ENCODE data around the gene KIF18B. TPM values are rescaled to one million over a fixed set of nuclear protein-coding genes. Genes with fewer than 3 reads are reported as not detected.
A peak's percentile ranks its signal among the peaks of the same experiment; 100 is the strongest.

The KIF18B gene
- total and polyA plus RNA-seq, 2 of the 13 experiments (the other 11 are each of a cell fraction or from before 2014, with no cell fraction given), result 15.2 to 15.3 TPM

GRCh38 chr17:44919885-44920564 lies 27.5 kb downstream of the KIF18B start (continued):
- TF ChIP-seq ZNF383 (CRISPR knock-in tag; IDR thresholded peaks at IDR 0.05; ENCODE audit: borderline replicate concordance) (no peak), ZMYM2 (CRISPR knock-in tag; IDR thresholded peaks at IDR 0.05) (no peak), JARID2 (CRISPR knock-in tag; IDR thresholded peaks at IDR 0.05; ENCODE audit: insufficient replicate concordance) (no peak), FOXO1 (CRISPR knock-in tag; IDR thresholded peaks at IDR 0.05) (no peak), TBP (CRISPR knock-in tag; IDR thresholded peaks at IDR 0.05) (no peak), ZBTB37 (CRISPR knock-in tag; IDR thresholded peaks at IDR 0.05) (no peak), ZNF660 (CRISPR knock-in tag; IDR thresholded peaks at IDR 0.05; ENCODE audit: borderline replicate concordance, low read depth) (no peak), SRY (CRISPR knock-in tag; IDR thresholded peaks at IDR 0.05) (no peak), FOSL2 (CRISPR knock-in tag; IDR thresholded peaks at IDR 0.05) (peak; percentile 40), ZNF574 (CRISPR knock-in tag; IDR thresholded peaks at IDR 0.05) (peak; percentile 33; the same call in 1 of the 2 replicates), HMG20B (CRISPR knock-in tag; conservative IDR thresholded peaks at IDR 0.05) (no peak), MIER3 (CRISPR knock-in tag; IDR thresholded peaks at IDR 0.05; ENCODE audit: borderline replicate concordance) (no peak), CBFB (CRISPR knock-in tag; IDR thresholded peaks at IDR 0.05) (no peak), HIVEP1 (CRISPR knock-in tag; IDR thresholded peaks at IDR 0.05) (no peak), SP140L (CRISPR knock-in tag; IDR thresholded peaks at IDR 0.05; ENCODE audit: borderline replicate concordance) (no peak), ZNF572 (CRISPR knock-in tag; IDR thresholded peaks at IDR 0.05) (peak; percentile 32; the same call in 1 of the 2 replicates), GPN1 (CRISPR knock-in tag; IDR thresholded peaks at IDR 0.05; ENCODE audit: borderline replicate concordance) (no peak), NR3C1 (CRISPR knock-in tag; IDR thresholded peaks at IDR 0.05) (no peak), JDP2 (CRISPR knock-in tag; IDR thresholded peaks at IDR 0.05; ENCODE audit: borderline replicate concordance) (no peak), NFIC (IDR thresholded peaks at IDR 0.05; ENCODE audit: low read length) (no peak)
- TF ChIP-seq, protein P1, sequence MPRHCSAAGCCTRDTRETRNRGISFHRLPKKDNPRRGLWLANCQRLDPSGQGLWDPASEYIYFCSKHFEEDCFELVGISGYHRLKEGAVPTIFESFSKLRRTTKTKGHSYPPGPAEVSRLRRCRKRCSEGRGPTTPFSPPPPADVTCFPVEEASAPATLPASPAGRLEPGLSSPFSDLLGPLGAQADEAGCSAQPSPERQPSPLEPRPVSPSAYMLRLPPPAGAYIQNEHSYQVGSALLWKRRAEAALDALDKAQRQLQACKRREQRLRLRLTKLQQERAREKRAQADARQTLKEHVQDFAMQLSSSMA (CRISPR knock-in tag; IDR thresholded peaks at IDR 0.05), result no peak
- TF ChIP-seq, protein P2, sequence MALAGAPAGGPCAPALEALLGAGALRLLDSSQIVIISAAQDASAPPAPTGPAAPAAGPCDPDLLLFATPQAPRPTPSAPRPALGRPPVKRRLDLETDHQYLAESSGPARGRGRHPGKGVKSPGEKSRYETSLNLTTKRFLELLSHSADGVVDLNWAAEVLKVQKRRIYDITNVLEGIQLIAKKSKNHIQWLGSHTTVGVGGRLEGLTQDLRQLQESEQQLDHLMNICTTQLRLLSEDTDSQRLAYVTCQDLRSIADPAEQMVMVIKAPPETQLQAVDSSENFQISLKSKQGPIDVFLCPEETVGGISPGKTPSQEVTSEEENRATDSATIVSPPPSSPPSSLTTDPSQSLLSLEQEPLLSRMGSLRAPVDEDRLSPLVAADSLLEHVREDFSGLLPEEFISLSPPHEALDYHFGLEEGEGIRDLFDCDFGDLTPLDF (CRISPR knock-in tag; IDR thresholded peaks at IDR 0.05), result no peak
- TF ChIP-seq, protein P3, sequence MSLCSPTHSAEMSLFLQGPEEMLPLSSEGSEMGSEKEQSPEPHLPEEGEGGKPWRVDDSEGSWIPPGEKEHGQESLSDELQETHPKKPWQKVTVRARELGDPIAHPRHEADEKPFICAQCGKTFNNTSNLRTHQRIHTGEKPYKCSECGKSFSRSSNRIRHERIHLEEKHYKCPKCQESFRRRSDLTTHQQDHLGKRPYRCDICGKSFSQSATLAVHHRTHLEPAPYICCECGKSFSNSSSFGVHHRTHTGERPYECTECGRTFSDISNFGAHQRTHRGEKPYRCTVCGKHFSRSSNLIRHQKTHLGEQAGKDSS (CRISPR knock-in tag; IDR thresholded peaks at IDR 0.05; ENCODE audit: borderline replicate concordance, low read depth), result 0 out of 2 replicates have a peak, but pooled peaks have one; percentile 19
